Nephron progenitor cell (in vitro differentiated cells): ENCODE data around the gene DENND6B.

Experiments used
- DNase-seq: peaks from one replicate; pipeline ENCODE4 v3.0.0; 2021
- H3K27ac Mint-ChIP-seq: 2 replicates; pipeline ENCODE4 v1.8.0; 2021; ENCODE audit warnings: mild to moderate bottlenecking, moderate library complexity, mixed read lengths
- H3K27me3 Mint-ChIP-seq: 2 replicates; pipeline ENCODE4 v1.8.0; 2021; ENCODE audit warnings: mild to moderate bottlenecking, low read depth, mixed read lengths; ENCODE audit not compliant: poor library complexity
- H3K36me3 Mint-ChIP-seq: 2 replicates; pipeline ENCODE4 v1.8.0; 2021; ENCODE audit warnings: low read depth, mixed read lengths
- H3K4me1 Mint-ChIP-seq: 2 replicates; pipeline ENCODE4 v1.8.0; 2021; ENCODE audit warnings: mixed read lengths
- H3K4me3 Mint-ChIP-seq: 2 replicates; pipeline ENCODE4 v1.8.0; 2021; ENCODE audit warnings: mild to moderate bottlenecking, moderate library complexity, mixed read lengths
- H3K9me3 Mint-ChIP-seq: 2 replicates; pipeline ENCODE4 v1.8.0; 2021; ENCODE audit warnings: mild to moderate bottlenecking, moderate library complexity, mixed read lengths
- TF ChIP-seq, protein P1 (sequence below): fragments of 200-600 bp; sonication (generic); IDR thresholded peaks from 2 replicates; pipeline ENCODE4 v1.5.0; 2021; ENCODE audit warnings: antibody characterized with exemption

DENND6B gene

DNA sequence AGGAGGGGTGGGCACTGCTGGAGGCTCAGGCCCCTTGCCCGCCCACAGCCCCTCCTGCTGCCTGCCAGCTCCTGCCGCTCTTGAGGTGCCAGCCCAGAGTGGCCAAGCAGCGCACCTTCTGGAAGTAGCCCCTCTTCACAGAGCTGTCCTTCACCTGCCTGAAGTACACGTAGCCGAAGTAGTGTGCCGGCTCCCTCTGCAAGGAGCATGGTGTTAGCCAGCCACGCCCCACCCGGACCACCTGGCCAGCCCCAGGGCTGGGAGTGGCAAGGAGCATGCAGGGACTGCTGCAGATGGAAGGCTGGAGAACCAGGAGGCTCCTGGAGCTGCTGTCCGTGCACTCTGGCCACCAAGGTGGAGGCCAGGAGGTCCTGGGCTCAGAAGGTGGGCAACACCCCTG is 9.6 kb downstream of the DENND6B start:
- Mint-ChIP-seq H3K27ac (no peak overlapping the region), H3K9me3 (no peaks in the 10 kb centered on the region)

GRCh38 chr22:50316114-50317065 is 10.4 kb downstream of the DENND6B start:
- Mint-ChIP-seq H3K4me1 (peaks cover 23% of the 10 kb centered on the region), H3K27ac (no peak overlapping the region), H3K9me3 (no peaks in the 10 kb centered on the region), H3K36me3 (no peaks in the 10 kb centered on the region), H3K4me3 (no peak overlapping the region), H3K27me3 (peaks cover 9% of the 10 kb centered on the region)
- DNase-seq: no peak
- TF ChIP-seq, protein P1, sequence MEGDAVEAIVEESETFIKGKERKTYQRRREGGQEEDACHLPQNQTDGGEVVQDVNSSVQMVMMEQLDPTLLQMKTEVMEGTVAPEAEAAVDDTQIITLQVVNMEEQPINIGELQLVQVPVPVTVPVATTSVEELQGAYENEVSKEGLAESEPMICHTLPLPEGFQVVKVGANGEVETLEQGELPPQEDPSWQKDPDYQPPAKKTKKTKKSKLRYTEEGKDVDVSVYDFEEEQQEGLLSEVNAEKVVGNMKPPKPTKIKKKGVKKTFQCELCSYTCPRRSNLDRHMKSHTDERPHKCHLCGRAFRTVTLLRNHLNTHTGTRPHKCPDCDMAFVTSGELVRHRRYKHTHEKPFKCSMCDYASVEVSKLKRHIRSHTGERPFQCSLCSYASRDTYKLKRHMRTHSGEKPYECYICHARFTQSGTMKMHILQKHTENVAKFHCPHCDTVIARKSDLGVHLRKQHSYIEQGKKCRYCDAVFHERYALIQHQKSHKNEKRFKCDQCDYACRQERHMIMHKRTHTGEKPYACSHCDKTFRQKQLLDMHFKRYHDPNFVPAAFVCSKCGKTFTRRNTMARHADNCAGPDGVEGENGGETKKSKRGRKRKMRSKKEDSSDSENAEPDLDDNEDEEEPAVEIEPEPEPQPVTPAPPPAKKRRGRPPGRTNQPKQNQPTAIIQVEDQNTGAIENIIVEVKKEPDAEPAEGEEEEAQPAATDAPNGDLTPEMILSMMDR: no peak

More for the DNA sequence above, 9.6 kb downstream of the DENND6B start:
- H3K27me3 Mint-ChIP-seq: peaks cover 6% of the 10 kb centered on the region
- no peak for DNase-seq
- TF ChIP-seq, protein P1: no peak
- H3K4me3 Mint-ChIP-seq: no peak overlapping the region
- peaks cover 23% of the 10 kb centered on the region for H3K4me1 Mint-ChIP-seq
- no peaks in the 10 kb centered on the region for H3K36me3 Mint-ChIP-seq

DNA sequence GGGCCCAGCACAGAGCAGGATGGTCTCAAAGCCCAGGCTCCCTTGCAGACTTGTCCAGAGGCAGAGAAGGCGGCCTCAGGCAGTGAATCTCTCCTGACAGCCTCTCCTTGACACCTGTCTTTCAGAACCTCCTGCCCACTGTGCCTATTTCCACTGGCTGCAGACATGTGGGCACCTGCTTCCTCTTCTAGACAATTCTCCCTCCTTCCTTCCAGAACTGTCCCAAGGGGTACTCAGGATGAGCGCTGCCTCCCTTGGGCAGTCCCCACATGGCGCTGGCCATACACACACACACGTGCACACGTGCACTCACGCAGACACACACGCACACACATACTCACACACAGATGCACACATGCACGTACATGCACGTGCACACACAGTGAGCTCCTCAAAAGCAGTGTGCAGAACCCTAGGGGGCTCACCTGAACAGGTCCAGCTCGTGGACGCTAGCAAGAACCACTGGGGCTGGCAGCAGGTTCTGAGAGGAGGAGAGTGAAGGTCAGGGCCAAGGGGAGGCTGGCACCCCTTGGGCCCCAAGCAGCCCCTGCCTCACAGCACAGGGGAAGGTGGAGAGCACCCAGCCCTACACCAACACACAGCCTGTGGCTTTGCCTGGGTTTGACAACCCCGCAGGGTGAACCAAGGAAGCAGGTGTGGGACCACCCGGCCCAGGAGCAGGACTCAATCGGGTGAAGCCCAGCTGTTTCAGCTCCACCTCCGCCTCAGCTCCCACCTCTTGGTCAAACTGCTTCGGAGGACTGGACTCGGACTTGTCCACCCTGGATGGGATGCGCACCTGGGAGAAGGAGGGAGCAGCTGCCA is 11.3 kb downstream of the DENND6B start:
- H3K4me1 Mint-ChIP-seq: peaks cover 23% of the 10 kb centered on the region
- H3K36me3 Mint-ChIP-seq: no peaks in the 10 kb centered on the region
- DNase-seq: no peak
- H3K27ac Mint-ChIP-seq: peak overlapping the region; percentile 65
- peaks cover 9% of the 10 kb centered on the region for H3K27me3 Mint-ChIP-seq
- no peak overlapping the region for H3K4me3 Mint-ChIP-seq
- H3K9me3 Mint-ChIP-seq: no peaks in the 10 kb centered on the region
- TF ChIP-seq, protein P1: no peak

GRCh38 chr22:50314455-50315288 is 12.1 kb downstream of the DENND6B start:
- Mint-ChIP-seq H3K27ac (no peak overlapping the region), H3K4me1 (peaks cover 29% of the 10 kb centered on the region), H3K27me3 (peaks cover 6% of the 10 kb centered on the region), H3K4me3 (no peak overlapping the region), H3K9me3 (no peaks in the 10 kb centered on the region), H3K36me3 (no peaks in the 10 kb centered on the region)
- peak; percentile 59 for DNase-seq
- TF ChIP-seq, protein P1: no peak

DNA sequence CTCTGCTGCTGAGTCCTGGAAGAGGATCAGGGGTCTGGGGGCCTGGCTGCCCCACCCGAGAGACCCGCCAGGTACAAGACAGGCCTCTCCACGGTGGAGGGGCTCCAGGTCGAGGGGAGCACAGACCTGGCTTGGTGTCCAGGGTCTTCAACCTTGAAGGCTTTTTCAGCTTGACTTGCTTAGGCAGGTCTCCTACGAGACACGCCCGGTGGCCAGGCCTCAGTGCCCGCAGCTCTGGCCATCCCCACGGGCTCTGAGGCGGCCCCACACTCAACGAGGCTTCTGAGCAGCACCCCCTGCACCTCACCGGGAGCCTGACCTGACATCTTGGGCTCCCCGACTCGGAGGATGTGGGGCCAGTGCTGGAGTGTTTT is 12.7 kb downstream of the DENND6B start:
- Mint-ChIP-seq H3K9me3 (no peaks in the 10 kb centered on the region), H3K27ac (no peak overlapping the region), H3K4me3 (no peak overlapping the region), H3K27me3 (peaks cover 6% of the 10 kb centered on the region), H3K36me3 (no peaks in the 10 kb centered on the region), H3K4me1 (peaks cover 32% of the 10 kb centered on the region)
- DNase-seq: no peak
- TF ChIP-seq, protein P1: no peak
